Pancreas (tissue), 10 donors: Measurements from ENCODE around the gene FXYD3. TPM values are rescaled to one million over a fixed set of nuclear protein-coding genes. Genes with fewer than 3 reads are reported as not detected.

Experiments
- ATAC-seq, 4 donors: fragments of 200-7000 bp; cut with Tn5 transposase; one replicate each; pipeline versions ENCODE4 v1.8.0 to v1.9.1; 2020; ENCODE audit warnings: mild to moderate bottlenecking in 4 of 4, moderate library complexity in 4 of 4
- DNase-seq, 6 donors: peaks; one replicate each; pipeline ENCODE4 v3.0.0-alpha.2; 2020
- FAIRE-seq: peaks from 2 replicates; lab custom pipeline; 2012; peaks lifted over from hg19 to GRCh38; lab: Jason Lieb, UNC
- H3K27ac ChIP-seq, 4 donors: fragments of 200-600 bp; sonication (generic); 1 replicate in 3 of 4; 2 replicates in 1 of 4; pipeline versions ENCODE4 v1.5.0 to v1.8.0; 2020
- H3K27me3 ChIP-seq, 4 donors: fragments of 200-600 bp; one replicate each; pipeline ENCODE4 v1.8.0; 2021
- H3K36me3 ChIP-seq, 3 donors: fragments of 200-600 bp; sonication (generic) in 1 of 3; one replicate each; pipeline versions ENCODE4 v1.5.0 to v1.8.0; 2020 to 2021
- H3K4me1 ChIP-seq, 3 donors: fragments of 200-600 bp; one replicate each; pipeline ENCODE4 v1.8.0; 2021
- H3K4me3 ChIP-seq, 4 donors: fragments of 200-600 bp; sonication (generic) in 2 of 4; one replicate each; pipeline versions ENCODE4 v1.5.0 to v1.8.0; 2020 to 2021
- H3K9me3 ChIP-seq, 4 donors: fragments of 200-600 bp; one replicate each; pipeline ENCODE4 v1.8.0; 2021
- CTCF ChIP-seq, 4 donors: fragments of 200-600 bp; sonication (generic) in 3 of 4; IDR thresholded peaks; one replicate each; pipeline versions ENCODE4 v1.5.0 to v1.8.0; 2021; ENCODE audit warnings: antibody characterized with exemption in 4 of 4
- WGBS, 2 donors: extraction: QIAGEN DNeasy Blood & Tissue Kit; methylation state at CpG; one replicate each; pipeline ENCODE4 v1.1.7; 2013; 5-methylcytosine and 5-hydroxymethylcytosine counted together
- intact Hi-C, 3 donors: fragments of 100-400 bp; cut with DNase I; formaldehyde crosslinking; loops; one replicate each; pipeline versions ENCODE4 v1.11.1 to v1.14.2; 2022
- polyA plus RNA-seq, 2 donors: library from polyadenylated mRNA; stranded (reverse); fragments of 200-250 nt; gene quantifications; one replicate each; pipeline ENCODE4 v1.2.3, GENCODE V29; 2013
- total RNA-seq, 6 donors: library from RNA; stranded (reverse); fragmentation: NEBNext Ultra II Directional in 4 of 6; extraction: Animal tissue kit (Norgen Biotek cat#: 25700) in 4 of 6; gene quantifications; one replicate each; pipeline versions ENCODE4 v1.2.1 to v1.2.4, GENCODE V29; 2021 to 2023
- donor health status: healthy with polysubstance abuse.
- donor health status: DM: no; HTN: no; CAD: no; lungs with moderate emphysema.
- donor health status: DM: no; HTN: no; CAD: no.
- donor health status: control.
- donor health status: control.
- donor health status: Bipolar disorder and iron deficiency.
- donor health status: DM: yes; HTN: yes; CAD: no.
- donor health status: DM: no; HTN: no; CAD: no.
- donor health status: DM: no; HTN: no; CAD: no.
- donor health status: DM: yes; HTN: yes; CAD: no.

Gene FXYD3
- total and polyA plus RNA-seq, 8 donors, result 12.2 to 59.1 (median 17.7) TPM

GRCh38 chr19:35153701-35154524 lies 38.3 kb downstream of the FXYD3 start:
- H3K27me3 ChIP-seq, result peaks cover 0 to 11% (median 0%) of the 10 kb centered on the region in 4 donors
- no peaks in the 10 kb centered on the region for H3K36me3 ChIP-seq
- no peak overlapping the region for H3K27ac ChIP-seq
- no peaks in the 10 kb centered on the region for H3K4me1 ChIP-seq
- intact Hi-C loops, result loop anchor here in 1 of 3 donors (5.0 kb wide), 1 partner anchor 113 kb away; the partner anchor contains the start of gene USF2
- FAIRE-seq (no peak), ATAC-seq (peak; percentile 51 to 73 (median 68)), DNase-seq (peak in 4 of 6 donors; percentile 20 to 78 (median 48))
- peak; percentile 21 to 40 (median 33) for TF ChIP-seq CTCF (IDR thresholded peaks at IDR 0.05)
- H3K4me3 ChIP-seq, result peak overlapping the region; percentile 5 to 58 (median 40)
- WGBS, 2 donors, result 1 to 2% methylated on average over 21 to 35 of the region's 36 CpGs
- no peaks in the 10 kb centered on the region for H3K9me3 ChIP-seq

GRCh38 chr19:35154525-35155406 lies 39.1 kb downstream of the FXYD3 start, which contains the start of gene FXYD5:
Gene FXYD5, plus strand, starts transcription at chr19:35154735. Its CDS starts 816 bp downstream, at chr19:35155551.
- 3 to 4% methylated on average over 39 to 49 of the region's 49 CpGs for WGBS, 2 donors
- no peak for FAIRE-seq
- peak within 1 kb of the TSS; percentile 5 to 58 (median 40) for H3K4me3 ChIP-seq
- H3K27ac ChIP-seq, result peak within 1 kb of the TSS in 1 of 4 donors; percentile 23
- ATAC-seq, result peak; percentile 73 to 90 (median 86)
- H3K4me1 ChIP-seq, result no peaks in the 10 kb centered on the region
- H3K36me3 ChIP-seq, result no peaks in the 10 kb centered on the region
- TF ChIP-seq CTCF (IDR thresholded peaks at IDR 0.05), result no peak
- DNase-seq, result peak in 5 of 6 donors; percentile 34 to 82 (median 60)
- peaks cover 0 to 11% (median 0%) of the 10 kb centered on the region in 4 donors for H3K27me3 ChIP-seq
- no peaks in the 10 kb centered on the region for H3K9me3 ChIP-seq
- intact Hi-C loops, result loop anchor here in 1 of 3 donors (5.0 kb wide), 1 partner anchor 113 kb away; the partner anchor contains the start of gene USF2

- peaks cover 0 to 11% (median 0%) of the 10 kb centered on the region in 4 donors for H3K27me3 ChIP-seq
- H3K27ac ChIP-seq, result no peak overlapping the region
- intact Hi-C loops, result no loop called here
- H3K4me3 ChIP-seq, result peak overlapping the region; percentile 5 to 58 (median 40)
- H3K36me3 ChIP-seq, result no peaks in the 10 kb centered on the region
- TF ChIP-seq CTCF (IDR thresholded peaks at IDR 0.05), result no peak
- 26 to 28% methylated on average over 17 of the region's 17 CpGs for WGBS, 2 donors
- peak in 2 of 4 donors; percentile 6 to 11 for ATAC-seq
- DNase-seq, result peak in 1 of 6 donors; percentile 68
- no peaks in the 10 kb centered on the region for H3K9me3 ChIP-seq
- FAIRE-seq, result no peak
- H3K4me1 ChIP-seq, result no peaks in the 10 kb centered on the region
Measured at GRCh38 chr19:35155441-35155840, 39.8 kb downstream of the FXYD3 start.

DNA sequence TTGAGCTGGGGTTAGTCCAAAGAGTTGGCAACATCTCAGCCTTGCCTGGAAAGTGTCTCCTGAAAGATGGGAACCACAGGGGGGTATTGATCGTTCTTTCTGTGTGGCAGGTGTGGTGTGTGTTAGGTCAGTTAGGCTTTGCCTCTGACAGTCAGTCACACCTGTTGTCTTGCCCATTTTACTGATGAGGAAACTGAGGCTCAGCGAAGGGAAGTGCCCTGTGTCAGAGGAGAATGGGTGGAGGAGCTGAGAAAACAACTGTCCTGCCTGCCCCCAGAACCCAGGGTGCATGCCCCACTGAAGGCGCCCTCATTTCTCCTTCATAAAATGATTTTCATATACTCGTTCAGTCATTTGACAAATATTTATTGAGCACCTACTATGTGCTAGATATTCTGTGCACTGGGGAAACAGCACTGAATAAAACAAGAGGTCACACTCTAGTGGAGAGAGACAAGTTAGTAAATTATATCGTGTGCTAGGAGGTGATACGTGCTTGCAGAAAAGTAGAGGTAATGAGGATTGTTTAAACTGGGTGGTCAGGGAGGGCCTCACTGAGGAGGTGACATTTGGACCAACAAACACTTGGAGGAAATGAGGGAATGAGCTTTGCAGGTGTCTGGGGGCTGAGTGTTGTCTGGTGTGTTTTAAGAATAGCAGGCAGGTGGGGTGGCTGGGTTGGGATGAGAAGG lies 40.5 kb downstream of the FXYD3 start:
- FAIRE-seq, result no peak
- ATAC-seq, result no peak
- Histone ChIP-seq H3K9me3 (no peaks in the 10 kb centered on the region), H3K4me3 (peak overlapping the region in 1 of 4 donors; percentile 58), H3K4me1 (no peaks in the 10 kb centered on the region), H3K27ac (no peak overlapping the region), H3K27me3 (peaks cover 0 to 11% (median 0%) of the 10 kb centered on the region in 4 donors), H3K36me3 (no peaks in the 10 kb centered on the region)
- no peak for DNase-seq
- TF ChIP-seq CTCF (IDR thresholded peaks at IDR 0.05), result no peak
- 69 to 71% methylated on average over 6 of the region's 6 CpGs for WGBS, 2 donors
- intact Hi-C loops, result no loop called here
